ENCODE data around the gene MGA.

DNA sequence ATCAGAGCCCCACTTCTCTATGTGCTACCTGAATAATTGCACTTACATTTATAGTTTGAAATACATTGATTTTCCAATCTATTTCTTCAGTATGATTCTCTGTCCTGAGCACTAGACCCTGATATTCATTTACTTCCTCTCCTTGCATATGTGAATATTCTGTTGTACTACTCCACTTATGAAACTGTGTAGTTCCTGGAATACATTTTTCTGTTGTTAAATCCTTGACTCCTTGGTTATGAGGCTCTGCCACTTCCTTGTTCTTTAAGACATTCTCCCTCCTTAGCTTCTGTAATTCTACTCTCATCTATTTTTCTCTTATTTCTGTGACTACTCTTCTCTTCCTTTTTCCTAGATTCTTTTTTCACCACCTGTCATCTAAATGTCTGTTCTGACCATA is 12.9 kb upstream of the MGA start:
- TF ChIP-seq, protein P1, sequence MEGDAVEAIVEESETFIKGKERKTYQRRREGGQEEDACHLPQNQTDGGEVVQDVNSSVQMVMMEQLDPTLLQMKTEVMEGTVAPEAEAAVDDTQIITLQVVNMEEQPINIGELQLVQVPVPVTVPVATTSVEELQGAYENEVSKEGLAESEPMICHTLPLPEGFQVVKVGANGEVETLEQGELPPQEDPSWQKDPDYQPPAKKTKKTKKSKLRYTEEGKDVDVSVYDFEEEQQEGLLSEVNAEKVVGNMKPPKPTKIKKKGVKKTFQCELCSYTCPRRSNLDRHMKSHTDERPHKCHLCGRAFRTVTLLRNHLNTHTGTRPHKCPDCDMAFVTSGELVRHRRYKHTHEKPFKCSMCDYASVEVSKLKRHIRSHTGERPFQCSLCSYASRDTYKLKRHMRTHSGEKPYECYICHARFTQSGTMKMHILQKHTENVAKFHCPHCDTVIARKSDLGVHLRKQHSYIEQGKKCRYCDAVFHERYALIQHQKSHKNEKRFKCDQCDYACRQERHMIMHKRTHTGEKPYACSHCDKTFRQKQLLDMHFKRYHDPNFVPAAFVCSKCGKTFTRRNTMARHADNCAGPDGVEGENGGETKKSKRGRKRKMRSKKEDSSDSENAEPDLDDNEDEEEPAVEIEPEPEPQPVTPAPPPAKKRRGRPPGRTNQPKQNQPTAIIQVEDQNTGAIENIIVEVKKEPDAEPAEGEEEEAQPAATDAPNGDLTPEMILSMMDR (IDR thresholded peaks at IDR 0.05; ENCODE audit: extremely low read depth in 1 of 2, insufficient read depth in 1 of 2, low read depth in 1 of 2, low read length in 2 of 2): no peak
- TF ChIP-seq FOS (IDR thresholded peaks at IDR 0.05; ENCODE audit: borderline replicate concordance, insufficient read depth, low read length) (no peak), POLR2AphosphoS5 (IDR thresholded peaks at IDR 0.05; ENCODE audit: insufficient read depth, low read depth, low read length) (no peak)

All from endothelial cell of umbilical vein (primary cell).